Mesendoderm (in vitro differentiated cells): Measurements from ENCODE around the gene PHLDB1.
A peak's percentile ranks its signal among the peaks of the same experiment; 100 is the strongest.

Source experiments
- DNase-seq: peaks from one replicate; pipeline ENCODE4 v3.0.0; 2013
- H2AK5ac ChIP-seq: 2 replicates; pipeline ENCODE4 v1.6.1; 2013; ENCODE audit warnings: low read length, inconsistent platforms
- H2BK120ac ChIP-seq: 2 replicates; pipeline ENCODE4 v1.6.1; 2013; ENCODE audit warnings: low read depth, mild to moderate bottlenecking, low read length, moderate library complexity, mixed read lengths
- H2BK15ac ChIP-seq: replicated peaks from 2 replicates; pipeline ENCODE4 v1.6.1; 2013; ENCODE audit warnings: low read depth, mild to moderate bottlenecking, moderate library complexity
- H2BK5ac ChIP-seq: 2 replicates; pipeline ENCODE4 v1.6.1; 2013; ENCODE audit warnings: low read length, inconsistent platforms
- H3K18ac ChIP-seq: 2 replicates; pipeline ENCODE4 v1.6.1; 2013; ENCODE audit warnings: mild to moderate bottlenecking, low read length, mixed read lengths
- H3K23ac ChIP-seq: one replicate; pipeline ENCODE4 v1.6.1; 2013; ENCODE audit warnings: low read length
- H3K27ac ChIP-seq: 2 replicates; pipeline ENCODE4 v1.5.1; 2013; ENCODE audit warnings: low read depth, mild to moderate bottlenecking, inconsistent platforms, low read length, moderate library complexity
- H3K27me3 ChIP-seq: 2 replicates; pipeline ENCODE4 v1.6.1; 2013; ENCODE audit warnings: low read length, control low read depth, mild to moderate bottlenecking, inconsistent platforms; ENCODE audit not compliant: insufficient read depth, poor library complexity
- H3K36me3 ChIP-seq: 2 replicates; pipeline ENCODE4 v1.6.1; 2013; ENCODE audit warnings: low read length, inconsistent platforms; ENCODE audit not compliant: control insufficient read depth, insufficient read depth
- H3K4ac ChIP-seq: one replicate; pipeline ENCODE4 v1.6.1; 2013; ENCODE audit warnings: low read depth, mild to moderate bottlenecking, low read length, moderate library complexity
- H3K4me1 ChIP-seq: 2 replicates; pipeline ENCODE4 v1.6.1; 2013; ENCODE audit warnings: low read depth, low read length, inconsistent platforms; ENCODE audit not compliant: control insufficient read depth
- H3K4me2 ChIP-seq: 2 replicates; pipeline ENCODE4 v1.6.1; 2013; ENCODE audit warnings: low read length
- H3K4me3 ChIP-seq: 2 replicates; pipeline ENCODE4 v1.5.1; 2013; ENCODE audit warnings: mild to moderate bottlenecking, low read length
- H3K56ac ChIP-seq: one replicate; pipeline ENCODE4 v1.6.1; 2013; ENCODE audit warnings: low read length
- H3K79me1 ChIP-seq: 2 replicates; pipeline ENCODE4 v1.6.1; 2013; ENCODE audit warnings: low read length, inconsistent platforms
- H3K79me2 ChIP-seq: 2 replicates; pipeline ENCODE4 v1.6.1; 2013; ENCODE audit warnings: mild to moderate bottlenecking, low read length; ENCODE audit not compliant: control insufficient read depth, insufficient read depth
- H3K9ac ChIP-seq: 2 replicates; pipeline ENCODE4 v1.6.1; 2013; ENCODE audit warnings: low read length, inconsistent platforms
- H4K5ac ChIP-seq: one replicate; pipeline ENCODE4 v1.6.1; 2013; ENCODE audit warnings: low read length
- H4K8ac ChIP-seq: one replicate; pipeline ENCODE4 v1.6.1; 2013; ENCODE audit warnings: low read depth, mild to moderate bottlenecking, control low read depth, low read length, moderate library complexity
- WGBS: extraction: QIAGEN DNeasy Blood & Tissue Kit; methylation state at CpG from one replicate; pipeline ENCODE4 v1.1.7; 2013; ENCODE audit warnings: low lambda C conversion rate, missing lambda C conversion rate; ENCODE audit not compliant: insufficient coverage; ENCODE audit errors: extremely low coverage; 5-methylcytosine and 5-hydroxymethylcytosine counted together

Gene PHLDB1

DNA sequence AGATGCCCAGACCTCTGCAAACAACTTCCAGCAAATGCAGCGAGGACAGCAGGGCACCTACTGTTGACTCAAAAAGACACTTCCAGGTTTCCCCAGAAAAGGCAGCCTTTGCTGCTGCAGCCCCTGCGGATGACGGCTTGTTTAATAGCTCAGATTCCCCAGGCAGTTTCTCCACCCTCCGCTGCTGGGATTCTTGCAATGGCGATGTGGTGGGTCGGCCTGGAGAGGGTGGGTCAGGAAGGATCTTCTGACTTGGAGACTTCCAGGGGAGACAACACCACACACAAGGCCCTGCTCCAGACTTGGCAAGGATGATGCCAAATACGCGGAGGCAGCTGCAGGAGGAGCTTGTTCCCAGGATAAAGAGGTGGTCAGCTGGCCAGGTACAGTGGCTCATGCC is 89.9 kb downstream of the PHLDB1 start:
- no peaks in the 10 kb centered on the region for H3K79me1 ChIP-seq
- H2BK120ac ChIP-seq, result no peak overlapping the region
- H2BK5ac ChIP-seq, result no peak overlapping the region
- H3K18ac ChIP-seq, result no peak overlapping the region
- H3K9ac ChIP-seq, result no peak overlapping the region
- no peak overlapping the region for H3K27ac ChIP-seq
- no peak overlapping the region for H3K4me3 ChIP-seq
- H3K4me2 ChIP-seq, result no peak overlapping the region
- H3K56ac ChIP-seq, result peak overlapping the region; percentile 52
- no CpG with 5 or more reads among the region's 8 CpGs for WGBS
- no peak overlapping the region for H4K8ac ChIP-seq
- no peak overlapping the region for H4K5ac ChIP-seq
- H3K23ac ChIP-seq, result no peak overlapping the region
- H3K36me3 ChIP-seq, result no peaks in the 10 kb centered on the region
- no peak overlapping the region for H2BK15ac ChIP-seq
- H3K4ac ChIP-seq, result no peak overlapping the region
- H3K4me1 ChIP-seq, result peaks cover 2% of the 10 kb centered on the region
- DNase-seq, result no peak
- H3K79me2 ChIP-seq, result no peaks in the 10 kb centered on the region
- no peaks in the 10 kb centered on the region for H3K27me3 ChIP-seq
- no peak overlapping the region for H2AK5ac ChIP-seq

DNA sequence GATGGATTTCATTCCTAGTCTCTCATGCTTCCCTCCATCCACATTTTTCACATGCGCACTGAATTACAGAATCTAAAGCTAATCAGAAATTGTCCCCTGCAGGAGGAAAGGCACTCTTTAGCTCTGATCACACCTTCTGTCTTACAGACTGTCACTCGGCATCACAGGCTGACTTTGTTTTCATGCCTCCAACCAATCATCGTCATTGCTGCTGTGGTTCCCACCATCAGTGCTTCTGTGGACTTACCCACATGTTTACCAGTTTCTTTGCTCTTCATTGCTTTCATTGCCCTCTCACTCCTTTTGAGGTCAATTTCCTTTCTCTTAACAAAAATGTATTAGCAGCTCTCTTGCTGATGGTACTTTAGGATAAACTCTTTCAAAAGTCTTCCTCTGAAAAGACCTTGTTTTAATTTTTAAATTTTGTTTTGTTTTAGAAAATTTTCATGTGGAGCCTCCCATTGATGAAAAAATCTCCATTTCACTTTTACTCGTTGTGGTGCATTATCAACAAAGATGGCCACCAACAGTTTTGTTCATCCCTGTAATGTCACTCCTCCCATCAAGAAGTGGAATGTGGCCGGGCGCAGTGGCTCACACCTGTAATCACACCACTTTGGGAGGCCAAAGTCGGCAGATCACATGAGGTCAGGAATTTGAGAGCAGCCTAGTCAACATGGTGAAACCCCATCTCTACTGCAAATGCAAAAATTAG is 92.2 kb downstream of the PHLDB1 start:
- H3K23ac ChIP-seq, result no peak overlapping the region
- H3K27me3 ChIP-seq, result no peaks in the 10 kb centered on the region
- peak; percentile 64 for DNase-seq

DNA sequence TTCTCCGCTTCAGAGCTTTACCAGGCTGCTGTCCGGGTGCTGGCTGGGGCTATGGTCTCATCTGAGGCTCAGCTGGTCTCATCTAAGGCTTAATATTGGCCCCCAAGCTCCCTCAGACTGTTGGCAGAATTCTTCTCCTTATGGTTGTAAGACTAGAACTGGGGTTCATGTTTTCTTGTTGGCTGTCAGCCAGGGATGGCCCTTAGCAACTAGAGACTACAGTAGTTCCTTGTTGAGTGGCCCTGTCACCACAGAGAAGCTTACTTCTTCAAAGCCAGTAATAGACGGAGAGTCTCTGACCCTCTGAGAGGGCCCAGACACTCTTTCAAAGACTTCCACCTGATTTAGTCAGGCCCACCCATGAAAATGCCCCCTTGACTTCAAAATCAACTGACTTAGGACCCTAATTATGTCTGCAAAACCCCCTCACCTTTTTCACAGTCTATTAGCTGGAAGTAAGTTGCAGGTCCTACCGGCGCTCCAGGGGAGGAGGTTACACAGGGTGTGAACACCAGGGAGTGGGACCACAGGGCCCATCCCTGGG is 96.2 kb downstream of the PHLDB1 start:
- no peak overlapping the region for H3K18ac ChIP-seq
- WGBS, result no CpG with 5 or more reads among the region's 5 CpGs
- no peak overlapping the region for H2BK5ac ChIP-seq
- H2BK120ac ChIP-seq, result no peak overlapping the region
- no peak overlapping the region for H3K9ac ChIP-seq
- no peaks in the 10 kb centered on the region for H3K4me1 ChIP-seq
- no peak overlapping the region for H3K56ac ChIP-seq
- H2BK15ac ChIP-seq, result no peak overlapping the region
- no peak overlapping the region for H2AK5ac ChIP-seq
- H3K79me2 ChIP-seq, result no peaks in the 10 kb centered on the region
- H3K4me2 ChIP-seq, result no peak overlapping the region
- no peaks in the 10 kb centered on the region for H3K36me3 ChIP-seq
- H3K27me3 ChIP-seq, result no peaks in the 10 kb centered on the region
- H3K4me3 ChIP-seq, result no peak overlapping the region
- H3K23ac ChIP-seq, result no peak overlapping the region
- no peak for DNase-seq
- H3K4ac ChIP-seq, result no peak overlapping the region
- H3K79me1 ChIP-seq, result no peaks in the 10 kb centered on the region
- H4K5ac ChIP-seq, result no peak overlapping the region
- no peak overlapping the region for H3K27ac ChIP-seq
- no peak overlapping the region for H4K8ac ChIP-seq

More for the DNA sequence above, 92.2 kb downstream of the PHLDB1 start:
- Histone ChIP-seq H3K4ac (no peak overlapping the region), H3K4me1 (peaks cover 2% of the 10 kb centered on the region), H2AK5ac (no peak overlapping the region), H3K4me3 (no peak overlapping the region), H3K79me1 (no peaks in the 10 kb centered on the region), H3K36me3 (no peaks in the 10 kb centered on the region), H4K8ac (no peak overlapping the region), H3K56ac (no peak overlapping the region), H2BK5ac (no peak overlapping the region), H3K18ac (no peak overlapping the region), H2BK15ac (no peak overlapping the region), H2BK120ac (no peak overlapping the region), H3K27ac (no peak overlapping the region), H4K5ac (no peak overlapping the region), H3K4me2 (no peak overlapping the region), H3K9ac (no peak overlapping the region), H3K79me2 (no peaks in the 10 kb centered on the region)
- no CpG with 5 or more reads among the region's 7 CpGs for WGBS

DNA sequence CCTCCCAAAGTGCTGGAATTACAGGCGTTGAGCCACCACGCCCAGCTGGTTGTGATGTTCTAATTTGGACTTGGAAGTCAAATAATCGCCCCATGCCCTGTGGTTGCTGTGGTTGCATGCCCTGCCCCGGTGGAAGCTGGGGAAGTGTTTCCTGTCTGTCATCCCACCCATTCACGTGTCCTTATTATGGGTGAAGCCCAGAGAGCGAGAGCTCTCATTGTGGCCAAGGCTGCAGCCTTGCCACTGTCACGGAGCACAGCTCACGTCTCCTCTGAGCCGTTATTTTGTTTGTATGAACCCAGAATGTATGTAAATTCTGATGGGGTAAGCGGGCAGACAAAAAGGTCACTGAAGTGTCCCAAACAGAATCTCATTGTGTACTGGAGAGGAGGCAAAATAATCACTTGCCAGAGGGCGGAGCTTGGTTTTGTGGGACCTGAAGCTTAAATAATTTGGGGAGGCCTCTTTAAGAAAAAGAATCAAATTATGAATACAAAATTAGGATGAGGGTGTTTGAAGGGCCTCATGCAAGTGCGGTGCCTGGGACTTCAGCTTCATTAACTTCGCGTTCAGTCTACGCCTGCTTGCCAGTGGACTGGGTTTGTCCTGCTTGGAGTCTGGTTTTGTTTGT is 97.8 kb downstream of the PHLDB1 start:
- no peak for DNase-seq

DNA sequence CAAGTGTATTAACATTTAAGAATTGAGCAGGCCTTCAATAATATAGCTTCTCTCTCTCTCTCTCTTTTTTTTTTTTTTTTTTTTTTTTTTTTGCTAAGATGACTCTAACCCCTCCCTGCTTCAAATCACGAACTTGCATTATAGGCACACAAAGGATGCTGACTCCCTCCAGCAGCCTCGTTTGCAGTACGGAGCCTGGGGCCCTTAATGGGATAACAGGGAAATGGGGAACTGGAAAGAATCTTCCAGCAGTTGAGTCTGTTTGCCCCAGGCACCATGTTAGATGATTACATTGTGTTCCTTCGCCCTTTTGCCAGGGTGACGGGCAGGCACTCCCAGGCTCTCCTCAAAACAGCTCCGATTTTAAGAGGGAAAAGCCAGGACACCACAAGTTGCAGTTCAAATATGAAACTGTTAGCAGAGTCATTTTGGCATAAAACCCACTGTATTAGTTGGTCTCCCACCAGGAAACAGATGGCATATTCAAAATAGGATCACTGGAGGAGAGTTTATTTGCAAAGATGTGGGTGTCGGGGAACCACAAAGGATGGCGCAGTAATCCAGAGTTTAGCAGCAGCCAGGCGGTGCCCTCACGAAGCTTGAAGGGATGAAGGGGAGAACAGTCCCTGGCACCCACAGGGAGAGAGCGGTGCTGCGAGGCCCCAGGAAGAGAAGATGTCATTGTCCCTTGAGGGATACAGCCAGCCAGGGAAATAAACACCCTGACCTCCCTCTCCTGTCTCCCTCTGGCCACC is 98.6 kb downstream of the PHLDB1 start:
- Histone ChIP-seq H3K56ac (peak overlapping the region; percentile 39), H3K9ac (no peak overlapping the region), H3K4ac (no peak overlapping the region), H4K5ac (no peak overlapping the region), H2AK5ac (no peak overlapping the region), H3K18ac (no peak overlapping the region), H3K27me3 (no peaks in the 10 kb centered on the region), H3K4me3 (no peak overlapping the region), H3K36me3 (no peaks in the 10 kb centered on the region), H2BK15ac (no peak overlapping the region), H3K4me2 (no peak overlapping the region), H3K79me1 (no peaks in the 10 kb centered on the region), H3K4me1 (no peaks in the 10 kb centered on the region), H2BK120ac (no peak overlapping the region), H3K27ac (no peak overlapping the region), H2BK5ac (no peak overlapping the region), H4K8ac (no peak overlapping the region), H3K79me2 (no peaks in the 10 kb centered on the region), H3K23ac (no peak overlapping the region)
- WGBS, result no CpG with 5 or more reads among the region's 12 CpGs
- DNase-seq, result peak; percentile 37

More for the DNA sequence above, 97.8 kb downstream of the PHLDB1 start:
- Histone ChIP-seq H3K27ac (no peak overlapping the region), H3K4me3 (no peak overlapping the region), H3K79me1 (no peaks in the 10 kb centered on the region), H3K4ac (no peak overlapping the region), H3K9ac (no peak overlapping the region), H2BK15ac (no peak overlapping the region), H3K18ac (no peak overlapping the region), H3K56ac (no peak overlapping the region), H3K23ac (no peak overlapping the region), H4K8ac (no peak overlapping the region), H3K79me2 (no peaks in the 10 kb centered on the region), H4K5ac (no peak overlapping the region), H2BK5ac (no peak overlapping the region), H3K4me1 (no peaks in the 10 kb centered on the region), H2AK5ac (no peak overlapping the region), H3K36me3 (no peaks in the 10 kb centered on the region), H2BK120ac (no peak overlapping the region), H3K4me2 (no peak overlapping the region), H3K27me3 (no peaks in the 10 kb centered on the region)
- WGBS, result no CpG with 5 or more reads among the region's 15 CpGs
